Measurements from ENCODE around the gene SRC.

DNA sequence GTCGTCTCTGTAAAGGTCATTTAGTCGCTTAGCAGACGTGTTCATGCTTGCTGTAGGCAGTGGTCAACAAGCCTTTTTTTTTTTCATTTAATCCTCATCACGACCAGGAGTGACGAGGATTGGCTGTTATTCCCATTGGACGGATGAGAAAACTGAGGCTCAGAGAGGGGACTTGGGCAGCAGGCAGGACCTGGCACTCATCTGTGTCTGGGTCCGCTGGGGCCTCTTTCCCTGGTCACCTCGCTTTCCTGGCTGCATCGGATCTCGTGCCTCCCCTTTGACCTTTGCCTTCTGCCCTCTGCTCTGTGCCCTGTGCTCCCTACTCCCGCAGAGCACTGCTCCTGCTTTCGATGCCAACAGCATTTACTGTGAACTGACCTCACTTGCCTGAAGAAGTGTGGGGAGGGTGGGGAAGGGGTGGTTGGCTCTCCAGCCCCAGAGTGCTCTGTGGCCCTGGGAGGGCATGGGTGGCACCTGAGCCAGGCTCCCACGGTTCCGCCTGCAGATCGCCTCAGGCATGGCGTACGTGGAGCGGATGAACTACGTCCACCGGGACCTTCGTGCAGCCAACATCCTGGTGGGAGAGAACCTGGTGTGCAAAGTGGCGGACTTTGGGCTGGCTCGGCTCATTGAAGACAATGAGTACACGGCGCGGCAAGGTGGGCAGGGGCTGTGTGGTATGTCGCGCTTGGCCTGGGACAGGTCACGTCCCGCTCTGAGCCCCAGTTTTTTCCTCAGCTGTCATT lies 56.2 kb downstream of the SRC start:
- TF ChIP-seq POLR2A (IDR thresholded peaks at IDR 0.05; ENCODE audit: low read depth) = no peak
- TF ChIP-seq, protein P1, sequence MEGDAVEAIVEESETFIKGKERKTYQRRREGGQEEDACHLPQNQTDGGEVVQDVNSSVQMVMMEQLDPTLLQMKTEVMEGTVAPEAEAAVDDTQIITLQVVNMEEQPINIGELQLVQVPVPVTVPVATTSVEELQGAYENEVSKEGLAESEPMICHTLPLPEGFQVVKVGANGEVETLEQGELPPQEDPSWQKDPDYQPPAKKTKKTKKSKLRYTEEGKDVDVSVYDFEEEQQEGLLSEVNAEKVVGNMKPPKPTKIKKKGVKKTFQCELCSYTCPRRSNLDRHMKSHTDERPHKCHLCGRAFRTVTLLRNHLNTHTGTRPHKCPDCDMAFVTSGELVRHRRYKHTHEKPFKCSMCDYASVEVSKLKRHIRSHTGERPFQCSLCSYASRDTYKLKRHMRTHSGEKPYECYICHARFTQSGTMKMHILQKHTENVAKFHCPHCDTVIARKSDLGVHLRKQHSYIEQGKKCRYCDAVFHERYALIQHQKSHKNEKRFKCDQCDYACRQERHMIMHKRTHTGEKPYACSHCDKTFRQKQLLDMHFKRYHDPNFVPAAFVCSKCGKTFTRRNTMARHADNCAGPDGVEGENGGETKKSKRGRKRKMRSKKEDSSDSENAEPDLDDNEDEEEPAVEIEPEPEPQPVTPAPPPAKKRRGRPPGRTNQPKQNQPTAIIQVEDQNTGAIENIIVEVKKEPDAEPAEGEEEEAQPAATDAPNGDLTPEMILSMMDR (IDR thresholded peaks at IDR 0.05) = no peak

Measured in esophagus muscularis mucosa (tissue), 3 donors.